Inflammatory macrophage (primary cell): ENCODE measurements around the gene SOWAHA.

Experiments
- DNase-seq, 2 donors: peaks; one replicate each; pipeline ENCODE4 v3.0.0-alpha.2; 2020 to 2022

Gene SOWAHA

GRCh38 chr5:132808866-132809265 is 4.2 kb upstream of the SOWAHA start:
- no peak for DNase-seq

- no peak for DNase-seq
These were observed 2.5 kb upstream of the SOWAHA start for GRCh38 chr5:132810605-132811004.

GRCh38 chr5:132812123-132812765 is 858 bp upstream of the SOWAHA start:
- DNase-seq: peak; percentile 47 to 58

GRCh38 chr5:132813599-132814502 is 749 bp downstream of the SOWAHA start:
- DNase-seq: no peak

GRCh38 chr5:132814503-132815294 is 1.6 kb downstream of the SOWAHA start:
- DNase-seq: no peak

- no peak for DNase-seq
These were observed 2.4 kb downstream of the SOWAHA start for GRCh38 chr5:132815454-132815853.

- peak in 1 of 2 donors; percentile 1 for DNase-seq
These were observed 3.0 kb downstream of the SOWAHA start for GRCh38 chr5:132816083-132816482.

- peak in 1 of 2 donors; percentile 2 for DNase-seq
These were observed 3.5 kb downstream of the SOWAHA start for GRCh38 chr5:132816554-132816953.

GRCh38 chr5:132817011-132817410 is 3.9 kb downstream of the SOWAHA start:
- peak in 1 of 2 donors; percentile 1 for DNase-seq

- DNase-seq: no peak
These were observed 6.4 kb downstream of the SOWAHA start for GRCh38 chr5:132819468-132819867.

GRCh38 chr5:132820162-132820754 is 7.2 kb downstream of the SOWAHA start:
- peak; percentile 91 for DNase-seq

- DNase-seq: no peak
These were observed 8.2 kb downstream of the SOWAHA start for GRCh38 chr5:132821350-132821749.

- DNase-seq: no peak
These were observed 8.7 kb downstream of the SOWAHA start for GRCh38 chr5:132821791-132822190.

- DNase-seq: peak in 1 of 2 donors; percentile 1
These were observed 9.8 kb downstream of the SOWAHA start for GRCh38 chr5:132822650-132823480.

GRCh38 chr5:132823481-132824050 is 10.5 kb downstream of the SOWAHA start:
- DNase-seq: peak in 1 of 2 donors; percentile 0

- no peak for DNase-seq
These were observed 11.3 kb downstream of the SOWAHA start for GRCh38 chr5:132824426-132824825.

- DNase-seq: no peak
These were observed 12.1 kb downstream of the SOWAHA start for GRCh38 chr5:132825033-132825833.

- no peak for DNase-seq
These were observed 12.8 kb downstream of the SOWAHA start for GRCh38 chr5:132825834-132826391.

GRCh38 chr5:132826424-132827082 is 13.5 kb downstream of the SOWAHA start:
- DNase-seq: no peak
